Islet of Langerhans (tissue), 1 donor: ENCODE measurements around the gene SYNPO.

Experiments
- FAIRE-seq: peaks from one replicate; lab custom pipeline; 2011; peaks lifted over from hg19 to GRCh38; lab: Jason Lieb, UNC

Gene SYNPO

GRCh38 chr5:150659360-150660107 is 19.1 kb downstream of the SYNPO start:
- FAIRE-seq = no peak

DNA sequence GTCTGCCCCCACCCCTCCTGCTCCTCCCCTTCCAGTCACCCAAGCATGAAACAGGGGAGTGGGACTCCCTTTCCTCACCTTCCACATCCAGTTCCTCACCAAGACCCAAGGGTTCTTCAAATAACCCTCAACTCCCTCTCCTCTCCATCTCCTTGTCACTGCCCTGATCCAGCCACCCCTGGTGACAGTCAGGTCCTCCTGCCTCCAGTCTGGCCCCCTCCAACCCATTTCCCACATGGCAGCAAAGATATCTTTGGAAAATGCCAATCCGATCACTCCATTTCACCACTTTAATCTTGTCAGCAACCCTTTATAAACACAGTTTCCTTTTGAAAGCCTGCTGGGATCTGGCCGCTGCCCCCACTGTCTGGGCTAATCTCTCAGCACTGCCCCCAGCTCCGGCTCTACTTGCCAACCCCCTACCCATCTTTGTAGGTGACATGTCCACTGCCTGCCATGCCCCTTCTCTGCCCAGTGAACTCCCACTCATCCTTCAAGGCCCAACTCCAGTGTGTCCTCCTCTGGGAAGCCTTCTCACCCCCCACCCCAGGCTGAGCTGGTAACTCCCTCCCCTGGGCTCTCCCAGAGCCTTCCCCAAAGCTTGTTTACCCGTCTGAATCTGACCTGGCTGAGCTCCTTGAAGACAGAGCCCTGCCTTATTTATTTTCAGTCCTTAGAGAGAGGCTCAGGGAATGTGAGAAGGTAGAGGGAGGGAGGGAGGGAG is 19.8 kb downstream of the SYNPO start:
- no peak for FAIRE-seq

GRCh38 chr5:150661086-150661485 is 20.6 kb downstream of the SYNPO start, which contains the start of gene MYOZ3:
TSS of gene MYOZ3 (plus strand) at chr5:150661251. CDS start at chr5:150662942, 1,691 bp downstream.
- FAIRE-seq = no peak

- FAIRE-seq = no peak
Observed at GRCh38 chr5:150661821-150662596, 21.5 kb downstream of the SYNPO start.

DNA sequence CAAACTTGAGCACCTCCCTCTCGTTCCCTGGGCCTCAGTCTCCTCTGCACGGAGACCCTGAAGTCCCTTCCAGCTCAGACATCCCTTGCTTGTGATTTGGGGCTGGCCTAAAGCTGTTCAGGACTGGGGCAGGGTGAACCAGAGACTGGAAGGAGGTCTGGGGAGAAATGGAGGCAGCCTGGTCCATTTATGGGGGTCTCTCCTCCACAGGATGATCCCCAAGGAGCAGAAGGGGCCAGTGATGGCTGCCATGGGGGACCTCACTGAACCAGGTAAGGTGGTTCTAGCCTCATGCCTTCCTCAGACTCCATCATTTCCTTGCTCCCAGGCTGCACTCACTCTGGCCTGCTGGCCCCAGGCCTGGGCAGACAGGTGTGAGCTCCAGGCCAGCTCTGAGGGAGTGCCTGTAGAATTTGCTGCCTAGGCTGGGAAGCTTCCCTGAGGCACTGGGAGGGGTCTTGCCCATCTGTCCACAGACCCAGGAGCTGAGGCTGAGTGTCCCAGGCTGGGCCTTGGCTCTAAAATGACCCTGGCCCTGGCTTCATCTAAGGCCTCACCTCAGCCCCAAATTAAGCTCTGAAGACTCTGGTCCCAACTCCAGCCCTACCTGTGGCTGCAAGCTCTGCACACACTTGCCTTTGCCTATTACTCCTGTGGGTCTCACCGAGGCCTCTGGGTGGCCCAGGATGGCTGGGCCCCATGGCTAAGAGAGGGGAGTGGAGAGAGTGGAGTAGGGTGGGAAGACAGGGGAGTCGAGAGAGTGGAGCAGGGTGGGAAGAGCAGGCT is 22.5 kb downstream of the SYNPO start:
- FAIRE-seq = no peak

DNA sequence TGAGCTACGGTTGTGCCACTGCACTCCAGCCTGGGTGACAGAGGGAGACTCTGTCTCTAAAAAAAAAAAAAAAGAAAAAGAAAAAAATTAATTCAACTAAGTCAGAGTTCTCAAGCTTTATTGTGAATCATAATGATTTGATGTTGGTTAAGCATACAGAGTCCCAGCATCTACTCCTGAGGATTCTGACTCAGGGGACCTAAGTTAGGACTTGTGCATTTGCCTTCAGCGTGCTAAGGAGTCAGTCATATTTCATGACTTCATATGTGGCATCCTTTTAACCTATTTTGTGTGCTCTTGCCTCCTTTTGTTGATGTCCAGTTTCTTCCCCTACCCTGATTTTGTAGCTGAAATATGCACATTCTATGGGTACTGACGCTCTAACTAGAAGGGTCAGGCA is 23.5 kb downstream of the SYNPO start:
- no peak for FAIRE-seq

DNA sequence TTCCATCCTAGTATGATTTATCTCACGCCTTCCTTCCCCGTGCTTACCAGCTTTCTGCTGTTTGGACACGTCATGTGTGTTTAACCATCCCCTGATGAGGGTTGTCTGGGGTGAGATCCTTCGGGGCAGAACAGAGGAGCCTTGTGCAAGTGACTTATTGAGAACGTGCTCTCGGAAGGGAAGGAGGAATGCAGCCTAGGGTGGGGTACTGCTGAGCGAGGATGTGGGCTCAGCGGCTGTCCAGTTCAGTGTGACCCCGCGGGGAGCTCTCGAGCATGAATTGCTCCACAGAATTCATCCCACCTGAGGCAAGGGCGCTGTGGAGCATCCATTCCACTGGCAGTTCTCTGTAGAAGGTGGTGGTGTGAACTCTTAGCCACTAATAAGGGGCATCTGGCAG is 24.6 kb downstream of the SYNPO start:
- FAIRE-seq = no peak

GRCh38 chr5:150670275-150670947 is 30.0 kb downstream of the SYNPO start:
- FAIRE-seq = no peak

- FAIRE-seq = no peak
Observed at GRCh38 chr5:150670948-150671310, 30.5 kb downstream of the SYNPO start.

DNA sequence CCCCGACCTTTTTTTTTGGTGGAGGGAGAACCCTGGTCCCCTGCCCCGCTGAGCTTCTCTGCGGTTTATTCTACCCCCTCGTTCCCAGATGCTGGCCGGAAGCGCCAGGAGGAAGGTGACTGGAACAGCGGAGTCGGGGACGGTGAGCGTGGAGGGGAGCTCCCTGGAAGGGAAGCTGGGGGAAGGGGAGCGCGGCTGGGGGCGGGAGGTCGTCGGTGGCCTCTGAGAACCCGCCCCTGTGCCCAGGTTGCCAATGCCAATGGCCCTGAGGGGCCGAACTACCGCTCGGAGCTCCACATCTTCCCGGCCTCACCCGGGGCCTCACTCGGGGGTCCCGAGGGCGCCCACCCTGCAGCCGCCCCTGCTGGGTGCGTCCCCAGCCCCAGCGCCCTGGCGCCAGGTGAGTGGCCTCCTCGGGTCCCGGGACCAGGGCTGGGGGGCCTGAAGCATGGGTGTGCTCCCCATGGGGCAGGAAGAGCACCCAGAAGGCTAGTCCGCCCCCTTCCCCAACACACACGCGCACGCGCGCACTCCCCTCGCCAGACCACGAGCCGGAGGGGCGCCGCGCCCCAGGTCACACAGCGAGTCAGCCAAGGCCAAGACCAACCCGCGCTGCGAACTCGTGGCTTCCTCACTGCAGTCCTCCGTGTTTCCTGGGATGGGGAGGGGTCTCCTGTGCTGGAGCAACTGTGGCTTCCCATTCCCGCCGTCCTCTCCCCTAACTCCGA is 31.2 kb downstream of the SYNPO start:
- no peak for FAIRE-seq

GRCh38 chr5:150672237-150672883 is 31.9 kb downstream of the SYNPO start:
- FAIRE-seq = no peak

GRCh38 chr5:150672884-150673275 is 32.4 kb downstream of the SYNPO start:
- no peak for FAIRE-seq

- no peak for FAIRE-seq
Observed at GRCh38 chr5:150674341-150674821, 33.9 kb downstream of the SYNPO start.

GRCh38 chr5:150675069-150675468 is 34.6 kb downstream of the SYNPO start:
- FAIRE-seq = no peak

DNA sequence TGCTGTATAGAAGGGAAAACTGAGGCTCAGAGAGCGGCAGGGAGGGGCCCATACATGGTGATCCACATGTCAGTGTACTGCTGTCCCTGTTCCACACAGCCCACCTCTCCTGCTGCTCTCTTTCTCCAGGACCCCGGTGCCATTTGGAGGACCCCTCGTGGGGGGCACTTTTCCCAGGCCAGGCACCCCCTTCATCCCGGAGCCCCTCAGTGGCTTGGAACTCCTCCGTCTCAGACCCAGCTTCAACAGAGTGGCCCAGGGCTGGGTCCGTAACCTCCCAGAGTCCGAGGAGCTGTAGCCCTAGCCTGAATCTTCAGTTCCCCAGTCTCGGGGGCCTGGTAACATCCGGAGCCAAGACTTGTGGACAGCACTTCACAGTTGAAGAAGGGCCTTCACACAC is 36.1 kb downstream of the SYNPO start:
- no peak for FAIRE-seq

GRCh38 chr5:150689120-150689519 is 48.7 kb downstream of the SYNPO start:
- FAIRE-seq = no peak

DNA sequence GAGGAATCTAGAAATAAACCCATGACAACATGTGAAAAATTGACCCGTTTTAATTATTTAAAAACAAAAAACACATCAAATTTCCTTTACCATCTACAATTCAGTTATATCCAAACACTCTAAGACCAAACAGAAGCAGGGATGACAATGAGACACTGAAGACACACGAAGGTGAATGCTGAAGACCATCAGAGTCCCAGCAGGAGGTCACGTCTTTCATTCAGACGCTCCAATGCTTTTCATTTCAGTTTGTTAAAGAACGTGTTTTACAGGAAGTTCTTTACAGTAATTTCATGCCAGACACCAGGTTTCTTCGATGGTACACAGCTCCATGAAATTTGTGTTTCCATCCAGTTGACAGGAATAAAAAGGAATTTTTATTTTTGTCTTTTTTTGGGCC is 50.3 kb downstream of the SYNPO start:
- FAIRE-seq = no peak

DNA sequence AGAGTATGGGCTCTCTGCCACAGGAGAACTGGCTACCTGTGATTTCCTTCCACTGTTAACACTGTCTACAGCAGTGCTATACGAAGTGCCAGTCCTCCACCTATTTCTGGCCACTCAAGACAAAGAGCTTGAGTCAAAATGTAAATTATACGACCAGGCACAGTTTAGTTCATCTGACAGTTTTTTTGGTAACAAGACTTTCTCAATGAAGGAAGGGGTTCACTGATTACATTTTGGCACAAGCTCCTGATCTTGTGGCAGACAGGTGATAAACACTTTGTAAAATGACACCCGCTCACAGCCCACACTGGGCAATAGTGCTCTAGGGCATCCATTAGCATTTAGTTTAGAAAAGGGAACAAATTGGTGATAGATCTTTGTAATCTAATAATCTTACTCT is 51.8 kb downstream of the SYNPO start:
- no peak for FAIRE-seq

DNA sequence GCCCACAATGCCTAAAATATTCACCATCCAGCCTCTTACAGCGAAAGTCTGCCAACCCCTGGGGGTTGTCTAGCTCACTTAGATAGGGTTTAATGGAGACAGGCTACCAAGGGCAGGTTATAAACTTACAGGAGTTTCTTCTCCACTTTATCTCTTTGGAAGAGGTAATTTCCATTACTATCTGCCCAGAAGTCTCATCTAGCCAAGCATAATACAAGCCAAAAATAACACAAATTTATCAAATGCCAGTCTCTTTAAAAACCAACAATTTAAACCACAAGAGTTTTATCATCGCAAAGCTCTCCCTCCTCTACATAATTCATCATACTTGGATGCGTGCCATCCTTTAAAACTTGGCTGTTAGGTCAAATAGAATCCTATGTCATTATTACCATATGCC is 54.2 kb downstream of the SYNPO start:
- FAIRE-seq = no peak

- no peak for FAIRE-seq
Observed at GRCh38 chr5:150700246-150700593, 59.8 kb downstream of the SYNPO start.
